SK-N-SH (cell line): ENCODE results near the gene TEKTIP1. TPM values are rescaled to one million over a fixed set of nuclear protein-coding genes. Genes with fewer than 3 reads are reported as not detected.

Experiments used
- CTCF ChIA-PET: fragments of 300-600, 350-600 bp; formaldehyde crosslinking; extraction: SDS; loops from one replicate; lab custom pipeline; 2021; lab: Yijun Ruan, JAX
- POLR2A ChIA-PET: fragments of 350-600 bp; sonication (Branson Sonifier 250); formaldehyde crosslinking; extraction: SDS; loops from one replicate; lab custom pipeline; 2020; ENCODE audit warnings: antibody characterized with exemption, inconsistent platforms; lab: Yijun Ruan, JAX
- DNase-seq: peaks from one replicate; pipeline ENCODE4 v3.0.0; 2012
- H2AFZ ChIP-seq: fragments of 200-600 bp; sonication (generic); 2 replicates; pipeline ENCODE4 v1.8.1; 2016; ENCODE audit warnings: antibody characterized with exemption, mild to moderate bottlenecking, low read depth
- H3F3A ChIP-seq: fragments of 200-600 bp; sonication (generic); replicated peaks from 2 replicates; pipeline ENCODE3; 2016; ENCODE audit warnings: antibody characterized with exemption, mild to moderate bottlenecking; ENCODE audit not compliant: insufficient read depth
- H3K27ac ChIP-seq, 2 experiments: fragments of 200-500 bp in 1 of 2; fragments of 200-600 bp in 1 of 2; sonication (Bioruptor generic) in 1 of 2; sonication (generic), shearing (Covaris generic) in 1 of 2; 2 replicates each; pipeline versions ENCODE4 v1.5.1 to v1.6.1; 2014 to 2016; ENCODE audit warnings: low read depth in 2 of 2, inconsistent platforms in 1 of 2, low read length in 1 of 2, mild to moderate bottlenecking in 1 of 2, mixed read lengths in 1 of 2
- H3K27me3 ChIP-seq: fragments of 200-600 bp; sonication (generic), shearing (Covaris generic); 2 replicates; pipeline ENCODE4 v1.6.1; 2016; ENCODE audit warnings: mixed run types; ENCODE audit not compliant: insufficient read depth
- H3K36me3 ChIP-seq, 2 experiments: fragments of 200-500 bp in 1 of 2; fragments of 200-600 bp in 1 of 2; sonication (Bioruptor generic) in 1 of 2; sonication (generic) in 1 of 2; replicated peaks in 1 of 2; 2 replicates each; pipeline versions ENCODE3 to v1.5.1; 2014 to 2016; ENCODE audit warnings: low read length in 1 of 2, mild to moderate bottlenecking in 1 of 2; ENCODE audit not compliant: insufficient read depth in 2 of 2, control insufficient read depth in 1 of 2
- H3K4me1 ChIP-seq, 2 experiments: fragments of 200-500 bp in 1 of 2; fragments of 200-600 bp in 1 of 2; sonication (Bioruptor generic) in 1 of 2; sonication (generic), shearing (Covaris generic) in 1 of 2; 2 replicates each; pipeline versions ENCODE4 v1.5.1 to v1.6.1; 2014 to 2016; ENCODE audit warnings: low read depth in 1 of 2, low read length in 1 of 2, mixed run types in 1 of 2; ENCODE audit not compliant: insufficient read depth in 2 of 2, control insufficient read depth in 1 of 2
- H3K4me2 ChIP-seq: fragments of 200-600 bp; sonication (generic), shearing (Covaris generic); 2 replicates; pipeline ENCODE4 v1.6.1; 2017; ENCODE audit warnings: mixed run types
- H3K4me3 ChIP-seq, 2 experiments: fragments of 200-500 bp in 1 of 2; fragments of 200-600 bp in 1 of 2; sonication (Bioruptor generic) in 1 of 2; sonication (generic), shearing (Covaris generic) in 1 of 2; 2 replicates each; pipeline versions ENCODE4 v1.5.1 to v1.8.1; 2014 to 2016; ENCODE audit warnings: low read depth in 2 of 2, inconsistent platforms in 1 of 2, low read length in 1 of 2, mild to moderate bottlenecking in 1 of 2, mixed read lengths in 1 of 2, moderate library complexity in 1 of 2
- H3K79me2 ChIP-seq: fragments of 200-600 bp; sonication (generic); 2 replicates; pipeline ENCODE4 v1.8.1; 2017; ENCODE audit warnings: mild to moderate bottlenecking; ENCODE audit not compliant: insufficient read depth
- H3K9ac ChIP-seq: fragments of 200-600 bp; sonication (generic); 2 replicates; pipeline ENCODE4 v1.6.1; 2017; ENCODE audit warnings: mixed run types
- H3K9me2 ChIP-seq: fragments of 200-600 bp; sonication (generic); 2 replicates; pipeline ENCODE4 v1.6.1; 2017; ENCODE audit warnings: mixed run types
- H3K9me3 ChIP-seq: fragments of 200-600 bp; sonication (generic); 2 replicates; pipeline ENCODE4 v1.6.1; 2017; ENCODE audit warnings: mixed run types, mild to moderate bottlenecking, moderate library complexity
- H4K20me1 ChIP-seq: fragments of 200-600 bp; sonication (generic); 2 replicates; pipeline ENCODE4 v1.6.1; 2017; ENCODE audit warnings: mild to moderate bottlenecking, mixed run types; ENCODE audit not compliant: insufficient read depth
- ELF1 ChIP-seq: IDR thresholded peaks from 2 replicates; pipeline ENCODE4 v1.4.0; 2012
- EZH2phosphoT487 ChIP-seq: fragments of 200-600 bp; sonication (generic); IDR thresholded peaks from 2 replicates; pipeline ENCODE4 v1.6.1; 2017; ENCODE audit warnings: low read depth, mixed run types, mild to moderate bottlenecking, antibody characterized with exemption, moderate library complexity, borderline replicate concordance
- FOSL2 ChIP-seq: IDR thresholded peaks from 2 replicates; pipeline ENCODE4 v1.4.0; 2012; ENCODE audit warnings: low read depth, mild to moderate bottlenecking, moderate library complexity, borderline replicate concordance
- FOXM1 ChIP-seq: IDR thresholded peaks from 2 replicates; pipeline ENCODE4 v1.4.0; 2012; ENCODE audit warnings: low read depth, mild to moderate bottlenecking
- GABPA ChIP-seq: IDR thresholded peaks from 2 replicates; pipeline ENCODE4 v1.4.0; 2012; ENCODE audit warnings: low read depth, mild to moderate bottlenecking
- MAX ChIP-seq: IDR thresholded peaks from 2 replicates; pipeline ENCODE4 v1.4.0; 2012; ENCODE audit warnings: low read depth
- MEF2A ChIP-seq: IDR thresholded peaks from 2 replicates; pipeline ENCODE4 v1.4.0; 2012; ENCODE audit warnings: low read depth, borderline replicate concordance
- MXI1 ChIP-seq: IDR thresholded peaks from 2 replicates; pipeline ENCODE4 v1.6.1; 2012; ENCODE audit warnings: mild to moderate bottlenecking, low read depth, low read length, improper control_type of control experiment
- NFIC ChIP-seq: IDR thresholded peaks from 2 replicates; pipeline ENCODE4 v1.4.0; 2012; ENCODE audit warnings: borderline replicate concordance
- PBX3 ChIP-seq: IDR thresholded peaks from 2 replicates; pipeline ENCODE4; 2012
- POLR2AphosphoS5 ChIP-seq: IDR thresholded peaks from 2 replicates; pipeline ENCODE4 v1.6.1; 2012; ENCODE audit warnings: low read depth, low read length
- SIN3A ChIP-seq: IDR thresholded peaks from 2 replicates; pipeline ENCODE4 v1.6.1; 2012; ENCODE audit warnings: low read depth, mild to moderate bottlenecking, low read length, moderate library complexity, borderline replicate concordance
- SMC3 ChIP-seq: IDR thresholded peaks from 2 replicates; pipeline ENCODE4 v1.6.1; 2012; ENCODE audit warnings: low read depth, low read length, improper control_type of control experiment
- TEAD4 ChIP-seq: IDR thresholded peaks from 2 replicates; pipeline ENCODE4 v1.4.0; 2012; ENCODE audit warnings: mild to moderate bottlenecking, borderline replicate concordance; ENCODE audit not compliant: insufficient read depth
- WGBS: methylation state at CpG from one replicate; pipeline ENCODE4 v1.1.6; 2017; ENCODE audit warnings: low lambda C conversion rate; 5-methylcytosine and 5-hydroxymethylcytosine counted together
- polyA plus RNA-seq, 3 experiments: library from polyadenylated mRNA; depleted of rRNA; stranded (reverse); fragments of >200 nt; gene quantifications; 2 replicates each; pipeline ENCODE4 v1.2.3, GENCODE V29; 2012
- TF ChIP-seq, protein P1 (sequence below): IDR thresholded peaks from 2 replicates; pipeline ENCODE4 v1.4.0; 2012; ENCODE audit warnings: low read depth, borderline replicate concordance
- TF ChIP-seq, protein P2 (sequence below): fragments of 200-600 bp; sonication (generic); IDR thresholded peaks from 2 replicates; pipeline ENCODE4 v1.6.1; 2017; ENCODE audit warnings: antibody characterized with exemption, mild to moderate bottlenecking, moderate library complexity

The TEKTIP1 gene
- polyA plus RNA-seq, 1 of the 3 experiments (the other 2 are of a cell fraction), result 0.12 TPM

DNA sequence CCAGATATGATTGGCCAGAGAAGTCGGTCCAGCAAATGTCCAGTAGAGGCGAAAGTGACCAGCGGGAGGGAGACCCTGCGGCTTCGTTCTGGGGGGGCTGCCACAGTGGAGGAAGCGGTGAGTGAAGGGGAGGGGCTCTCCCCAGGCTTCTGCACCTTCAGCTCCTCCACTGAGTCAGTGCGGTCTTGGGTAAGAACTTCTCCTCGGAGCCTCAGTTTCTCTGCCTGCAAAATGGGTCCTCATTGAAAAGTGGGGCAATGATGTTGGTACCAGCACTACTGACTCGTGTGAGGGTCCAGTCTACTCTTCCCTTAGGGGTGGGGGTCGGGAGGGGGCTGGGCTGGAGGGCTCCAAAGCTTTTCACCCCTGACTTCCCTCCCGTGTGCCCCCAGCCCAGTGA, 50.5 kb downstream of the TEKTIP1 start:
- POLR2A ChIA-PET, result no interaction called here
- H3K4me2 ChIP-seq, result no peak overlapping the region

DNA sequence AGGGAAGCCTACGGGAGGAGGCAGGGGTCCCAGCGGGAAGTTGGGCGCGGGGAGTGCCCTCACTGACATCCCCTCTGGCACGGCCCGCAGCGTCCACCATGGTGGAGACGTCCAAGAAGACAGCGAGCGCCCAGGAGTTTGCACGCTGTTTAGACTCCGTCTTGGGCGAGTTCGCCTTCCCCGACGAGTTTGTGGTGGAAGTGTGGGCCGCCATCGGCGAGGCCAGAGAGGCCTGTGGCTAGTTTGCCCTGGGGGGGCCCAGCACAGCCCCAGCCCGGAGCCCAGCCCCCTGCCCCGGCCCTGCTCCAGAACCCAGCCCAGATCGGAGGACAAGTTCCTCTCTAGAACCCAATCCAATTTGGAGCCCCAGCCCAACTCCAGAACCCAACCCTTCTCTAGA, 51.0 kb downstream of the TEKTIP1 start:
- H4K20me1 ChIP-seq, result no peaks in the 10 kb centered on the region
- no peak overlapping the region for H3K4me2 ChIP-seq
- peaks cover 0 to 7% of the 10 kb centered on the region in 2 experiments; a peak in 1 of 4 replicates for H3K4me1 ChIP-seq
- DNase-seq, result no peak
- no peaks in the 10 kb centered on the region for H3K79me2 ChIP-seq
- no peak overlapping the region for H3K4me3 ChIP-seq
- no peak overlapping the region for H3K9ac ChIP-seq
- H3K36me3 ChIP-seq, result no peaks in the 10 kb centered on the region
- H3F3A ChIP-seq, result peaks cover 13% of the 10 kb centered on the region
- no peak overlapping the region for H2AFZ ChIP-seq
- WGBS, result 86% methylated on average over 13 of the region's 22 CpGs
- no peaks in the 10 kb centered on the region for H3K9me2 ChIP-seq
- TF ChIP-seq FOXM1 (no peak), FOSL2 (no peak), GABPA (no peak), NFIC (no peak), SMC3 (no peak), MXI1 (no peak), ELF1 (no peak), POLR2AphosphoS5 (no peak)
- TF ChIP-seq, protein P1, sequence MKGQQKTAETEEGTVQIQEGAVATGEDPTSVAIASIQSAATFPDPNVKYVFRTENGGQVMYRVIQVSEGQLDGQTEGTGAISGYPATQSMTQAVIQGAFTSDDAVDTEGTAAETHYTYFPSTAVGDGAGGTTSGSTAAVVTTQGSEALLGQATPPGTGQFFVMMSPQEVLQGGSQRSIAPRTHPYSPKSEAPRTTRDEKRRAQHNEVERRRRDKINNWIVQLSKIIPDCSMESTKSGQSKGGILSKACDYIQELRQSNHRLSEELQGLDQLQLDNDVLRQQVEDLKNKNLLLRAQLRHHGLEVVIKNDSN, result no peak
- TF ChIP-seq, all 33 proteins: peak for 0
- Histone ChIP-seq H3K27ac (no peak overlapping the region), H3K27me3 (no peaks in the 10 kb centered on the region), H3K9me3 (no peaks in the 10 kb centered on the region)
- POLR2A ChIA-PET, result no interaction called here
- CTCF ChIA-PET, result interaction anchor here (0.6 to 1.1 kb wide), 3 partner anchors 64 to 285 kb away, joined by 3 to 4 read pairs (median 4); no protein-coding TSS in a partner anchor

More for the DNA sequence above, 50.5 kb downstream of the TEKTIP1 start:
- no peaks in the 10 kb centered on the region for H3K9me2 ChIP-seq
- H3K9me3 ChIP-seq, result no peaks in the 10 kb centered on the region
- no peak overlapping the region for H2AFZ ChIP-seq
- no peaks in the 10 kb centered on the region for H4K20me1 ChIP-seq
- peaks cover 0 to 7% of the 10 kb centered on the region in 2 experiments; a peak in 1 of 4 replicates for H3K4me1 ChIP-seq
- no peak overlapping the region for H3K27ac ChIP-seq
- H3F3A ChIP-seq, result peaks cover 13% of the 10 kb centered on the region
- DNase-seq, result no peak
- TF ChIP-seq, protein P2, sequence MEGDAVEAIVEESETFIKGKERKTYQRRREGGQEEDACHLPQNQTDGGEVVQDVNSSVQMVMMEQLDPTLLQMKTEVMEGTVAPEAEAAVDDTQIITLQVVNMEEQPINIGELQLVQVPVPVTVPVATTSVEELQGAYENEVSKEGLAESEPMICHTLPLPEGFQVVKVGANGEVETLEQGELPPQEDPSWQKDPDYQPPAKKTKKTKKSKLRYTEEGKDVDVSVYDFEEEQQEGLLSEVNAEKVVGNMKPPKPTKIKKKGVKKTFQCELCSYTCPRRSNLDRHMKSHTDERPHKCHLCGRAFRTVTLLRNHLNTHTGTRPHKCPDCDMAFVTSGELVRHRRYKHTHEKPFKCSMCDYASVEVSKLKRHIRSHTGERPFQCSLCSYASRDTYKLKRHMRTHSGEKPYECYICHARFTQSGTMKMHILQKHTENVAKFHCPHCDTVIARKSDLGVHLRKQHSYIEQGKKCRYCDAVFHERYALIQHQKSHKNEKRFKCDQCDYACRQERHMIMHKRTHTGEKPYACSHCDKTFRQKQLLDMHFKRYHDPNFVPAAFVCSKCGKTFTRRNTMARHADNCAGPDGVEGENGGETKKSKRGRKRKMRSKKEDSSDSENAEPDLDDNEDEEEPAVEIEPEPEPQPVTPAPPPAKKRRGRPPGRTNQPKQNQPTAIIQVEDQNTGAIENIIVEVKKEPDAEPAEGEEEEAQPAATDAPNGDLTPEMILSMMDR, result no peak
- TF ChIP-seq SIN3A (no peak), TEAD4 (no peak), EZH2phosphoT487 (no peak), MAX (no peak), MEF2A (no peak), PBX3 (no peak)
- no peak overlapping the region for H3K9ac ChIP-seq
- no peak overlapping the region for H3K4me3 ChIP-seq
- H3K79me2 ChIP-seq, result no peaks in the 10 kb centered on the region
- no peaks in the 10 kb centered on the region for H3K36me3 ChIP-seq
- CTCF ChIA-PET, result interaction anchor here (0.6 to 1.0 kb wide), 2 partner anchors 64 to 285 kb away, joined by 3 to 4 read pairs; no protein-coding TSS in a partner anchor
- WGBS, result 37% methylated on average over 10 of the region's 11 CpGs
- no peaks in the 10 kb centered on the region for H3K27me3 ChIP-seq
